ENCODE results near the gene ZNF442.
"Not testable (repeated sequence)": the region's sequence is repeated elsewhere in the genome, so short reads cannot be mapped to it uniquely, and the experiment has no call there.

The ZNF442 gene

DNA sequence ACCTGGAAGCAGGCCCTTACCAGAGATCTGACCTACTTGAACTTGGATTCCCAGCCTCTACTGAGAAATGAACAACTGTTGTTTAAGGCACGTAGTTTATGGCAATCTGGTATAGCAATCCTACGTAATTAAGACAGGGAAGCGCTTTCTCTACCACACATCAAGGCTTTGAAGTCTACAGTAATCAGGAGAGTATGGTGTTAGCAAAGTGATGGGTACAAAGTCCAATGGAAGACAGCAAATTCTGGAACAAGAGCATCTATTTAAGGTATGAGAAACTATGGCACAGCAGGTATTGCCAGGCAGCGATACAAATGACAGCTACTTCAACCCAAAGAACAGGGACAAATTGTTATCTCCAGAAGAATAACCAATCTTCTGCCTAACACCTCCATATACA is 35.1 kb downstream of the ZNF442 start:
- no peak for DNase-seq (ENCODE audit: low read depth, low spot score)

GRCh38 chr19:12325690-12326089 is 39.8 kb downstream of the ZNF442 start:
- no peak for DNase-seq (ENCODE audit: low read depth, low spot score)

DNA sequence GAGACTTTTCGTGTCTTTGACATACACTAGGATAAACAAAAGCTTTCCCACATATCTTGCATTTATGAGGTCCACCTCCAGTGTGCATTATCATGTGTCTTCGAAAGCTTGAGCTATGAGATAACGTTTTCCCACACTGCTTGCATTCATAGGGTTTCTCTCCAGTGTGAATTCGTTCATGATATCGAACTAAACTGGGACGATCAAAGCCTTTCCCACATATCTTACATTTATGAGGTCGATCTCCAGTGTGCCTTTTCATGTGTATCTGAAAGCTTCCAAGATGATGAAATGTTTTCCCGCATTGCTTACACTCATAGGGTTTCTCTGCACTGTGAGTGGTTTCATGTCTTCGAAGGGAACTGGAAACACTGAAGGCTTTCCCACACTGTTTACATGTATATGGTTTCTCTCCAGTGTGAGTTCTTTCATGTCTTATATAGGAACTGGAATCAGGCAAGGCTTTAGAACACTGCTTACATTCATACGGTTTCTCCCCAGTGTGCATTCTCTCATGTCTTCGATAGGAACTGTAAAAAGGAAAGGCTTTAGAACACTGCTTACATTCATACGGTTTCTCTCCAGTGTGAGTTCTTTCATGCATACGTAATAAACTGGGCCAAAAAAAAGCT is 46.6 kb downstream of the ZNF442 start:
- no peak for DNase-seq (ENCODE audit: low read depth, low spot score)

GRCh38 chr19:12314553-12314952 is 50.9 kb downstream of the ZNF442 start:
- DNase-seq (ENCODE audit: low read depth, low spot score): no peak

- not testable (repeated sequence) for DNase-seq (ENCODE audit: low read depth, low spot score)
Observed at GRCh38 chr19:12308891-12309290, 56.6 kb downstream of the ZNF442 start.

Data from ELF-1 (cell line).